H1 (cell line): ENCODE results near the gene SKIDA1. TPM values are rescaled to one million over a fixed set of nuclear protein-coding genes. Genes with fewer than 3 reads are reported as not detected.

Source experiments
- ASH2L ChIP-seq: fragments of 200-600, 300-600 bp; sonication (generic); IDR thresholded peaks from one replicate; pipeline ENCODE4 v1.7.1; 2017; ENCODE audit warnings: low read length
- BACH1 ChIP-seq: IDR thresholded peaks from 2 replicates; pipeline ENCODE4 v1.6.1; 2012; ENCODE audit warnings: low read length, improper control_type of control experiment
- FOSL1 ChIP-seq: IDR thresholded peaks from 2 replicates; pipeline ENCODE4 v1.6.1; 2011; ENCODE audit warnings: mild to moderate bottlenecking, low read depth, low read length, moderate library complexity; ENCODE audit not compliant: insufficient read depth
- JUN ChIP-seq: IDR thresholded peaks from 2 replicates; pipeline ENCODE4 v1.6.1; 2011; ENCODE audit warnings: low read depth, mild to moderate bottlenecking, improper control_type of control experiment, low read length
- KDM4A ChIP-seq: IDR thresholded peaks from one replicate; pipeline ENCODE4 v1.7.1; 2012; ENCODE audit warnings: low read depth, mild to moderate bottlenecking, moderate library complexity, low read length, inconsistent platforms; ENCODE audit not compliant: severe bottlenecking
- MAFK ChIP-seq: IDR thresholded peaks from 2 replicates; pipeline ENCODE4 v1.6.1; 2012; ENCODE audit warnings: low read depth, mild to moderate bottlenecking, improper control_type of control experiment, low read length
- PHF8 ChIP-seq: fragments of 200-600 bp; sonication (generic); conservative IDR thresholded peaks from 2 replicates; pipeline ENCODE4 v1.7.1; 2012; ENCODE audit warnings: low read depth, mild to moderate bottlenecking, inconsistent platforms, low read length, moderate library complexity
- RBBP5 ChIP-seq: IDR thresholded peaks from 2 replicates; pipeline ENCODE4 v1.7.1; 2012; ENCODE audit warnings: low read depth, mild to moderate bottlenecking, inconsistent platforms, low read length, moderate library complexity, borderline replicate concordance
- SIN3A ChIP-seq, 2 experiments: IDR thresholded peaks in 1 of 2; conservative IDR thresholded peaks in 1 of 2; 2 replicates each; pipeline ENCODE4 v1.6.1; 2011 to 2012; ENCODE audit warnings: low read length in 2 of 2, improper control_type of control experiment in 1 of 2, low read depth in 1 of 2, mild to moderate bottlenecking in 1 of 2
- SP4 ChIP-seq: IDR thresholded peaks from 2 replicates; pipeline ENCODE4 v1.6.1; 2012; ENCODE audit warnings: low read length, inconsistent platforms
- SRF ChIP-seq: IDR thresholded peaks from 2 replicates; pipeline ENCODE4 v1.6.1; 2011; ENCODE audit warnings: mild to moderate bottlenecking, low read depth, low read length, moderate library complexity
- SUZ12 ChIP-seq: fragments of 200-600 bp; sonication (generic); IDR thresholded peaks from 2 replicates; pipeline ENCODE4 v1.6.1; 2012; ENCODE audit warnings: mild to moderate bottlenecking, inconsistent platforms, low read length, moderate library complexity, mixed read lengths
- polyA plus RNA-seq, 7 experiments: library from polyadenylated mRNA; depleted of rRNA in 3 of 7; stranded (reverse) in 5 of 7; unstranded in 2 of 7; fragments of >200 nt in 5 of 7; fragments of 200-250 nt in 2 of 7; gene quantifications; 1 replicate in 5 of 7; 2 replicates in 1 of 7; 4 replicates in 1 of 7; pipeline versions ENCODE4 v1.2.1 to v1.2.3, GENCODE V29; 2011 to 2013; ENCODE audit warnings: missing spikeins in 2 of 7, mixed read lengths in 2 of 7
- total RNA-seq: library from RNA; stranded (reverse); fragmentation: NEBNext Ultra II Directional; extraction: Animal tissue kit (Norgen Biotek cat#: 25700); gene quantifications from 2 replicates; pipeline ENCODE4 v1.2.1, GENCODE V29; 2021

Gene SKIDA1
- total and polyA plus RNA-seq, 2 of the 8 experiments (the other 6 are each of a cell fraction or from before 2014, with no cell fraction given), result 1.5 to 8.0 TPM

- TF ChIP-seq BACH1 (no peak), RBBP5 (peak; percentile 21; the same call in 1 of the 2 replicates), ASH2L (peak; percentile 85), SRF (no peak), FOSL1 (no peak), PHF8 (peak; percentile 47; the same call in 1 of the 2 replicates), SIN3A (conservative IDR thresholded peaks at IDR 0.05 in 1 of 2, IDR thresholded peaks at IDR 0.05 in 1 of 2; ENCODE audit: low read depth in 1 of 2, low read length in 2 of 2) (peak; percentile 32 to 43; a peak in 1 of 4 replicates), KDM4A (peak; percentile 51), SUZ12 (0 out of 2 replicates have a peak, but pooled peaks have one; percentile 32), SP4 (no peak), JUN (no peak), MAFK (no peak)
Observed at GRCh38 chr10:21517134-21518031, 8.1 kb downstream of the SKIDA1 start (continued).
